HFF-Myc (cell line): ENCODE measurements around the gene GMDS.

ENCODE experiments used
- DNase-seq: peaks from one replicate; pipeline ENCODE4 v3.0.0-alpha.2; 2011; ENCODE audit warnings: low read depth; ENCODE audit errors: extremely low read depth
- H3K4me3 ChIP-seq: replicated peaks from 2 replicates; pipeline ENCODE4 v1.5.1; 2011; ENCODE audit warnings: low read depth, mild to moderate bottlenecking, control low read depth, low read length
- TF ChIP-seq, protein P1 (sequence below): IDR thresholded peaks from 2 replicates; pipeline ENCODE4 v1.5.1; 2012; ENCODE audit warnings: mild to moderate bottlenecking, low read depth, low read length, control low read depth; ENCODE audit errors: missing control alignments

The GMDS gene

DNA sequence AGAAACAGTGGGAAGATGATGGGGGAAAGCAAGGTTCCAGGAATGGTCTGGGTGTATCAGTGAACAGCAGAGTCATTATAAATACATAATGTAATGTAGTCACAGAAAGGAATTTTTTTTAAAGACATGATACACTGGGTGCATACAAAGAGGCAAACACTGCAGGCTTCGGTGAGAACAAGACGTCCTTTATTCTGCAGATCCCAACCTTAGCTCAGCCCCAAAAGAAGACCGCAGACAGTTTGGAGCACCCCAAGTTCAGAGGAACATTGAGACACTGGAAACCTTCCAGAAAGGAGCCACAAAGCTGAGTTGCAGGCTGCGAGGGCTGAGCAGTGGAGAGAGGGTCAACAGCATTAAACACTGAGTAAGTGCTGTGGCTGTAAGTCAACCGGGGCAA, 666.3 kb downstream of the GMDS start:
- no peak for DNase-seq
- TF ChIP-seq, protein P1, sequence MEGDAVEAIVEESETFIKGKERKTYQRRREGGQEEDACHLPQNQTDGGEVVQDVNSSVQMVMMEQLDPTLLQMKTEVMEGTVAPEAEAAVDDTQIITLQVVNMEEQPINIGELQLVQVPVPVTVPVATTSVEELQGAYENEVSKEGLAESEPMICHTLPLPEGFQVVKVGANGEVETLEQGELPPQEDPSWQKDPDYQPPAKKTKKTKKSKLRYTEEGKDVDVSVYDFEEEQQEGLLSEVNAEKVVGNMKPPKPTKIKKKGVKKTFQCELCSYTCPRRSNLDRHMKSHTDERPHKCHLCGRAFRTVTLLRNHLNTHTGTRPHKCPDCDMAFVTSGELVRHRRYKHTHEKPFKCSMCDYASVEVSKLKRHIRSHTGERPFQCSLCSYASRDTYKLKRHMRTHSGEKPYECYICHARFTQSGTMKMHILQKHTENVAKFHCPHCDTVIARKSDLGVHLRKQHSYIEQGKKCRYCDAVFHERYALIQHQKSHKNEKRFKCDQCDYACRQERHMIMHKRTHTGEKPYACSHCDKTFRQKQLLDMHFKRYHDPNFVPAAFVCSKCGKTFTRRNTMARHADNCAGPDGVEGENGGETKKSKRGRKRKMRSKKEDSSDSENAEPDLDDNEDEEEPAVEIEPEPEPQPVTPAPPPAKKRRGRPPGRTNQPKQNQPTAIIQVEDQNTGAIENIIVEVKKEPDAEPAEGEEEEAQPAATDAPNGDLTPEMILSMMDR, result no peak
- no peak overlapping the region for H3K4me3 ChIP-seq

DNA sequence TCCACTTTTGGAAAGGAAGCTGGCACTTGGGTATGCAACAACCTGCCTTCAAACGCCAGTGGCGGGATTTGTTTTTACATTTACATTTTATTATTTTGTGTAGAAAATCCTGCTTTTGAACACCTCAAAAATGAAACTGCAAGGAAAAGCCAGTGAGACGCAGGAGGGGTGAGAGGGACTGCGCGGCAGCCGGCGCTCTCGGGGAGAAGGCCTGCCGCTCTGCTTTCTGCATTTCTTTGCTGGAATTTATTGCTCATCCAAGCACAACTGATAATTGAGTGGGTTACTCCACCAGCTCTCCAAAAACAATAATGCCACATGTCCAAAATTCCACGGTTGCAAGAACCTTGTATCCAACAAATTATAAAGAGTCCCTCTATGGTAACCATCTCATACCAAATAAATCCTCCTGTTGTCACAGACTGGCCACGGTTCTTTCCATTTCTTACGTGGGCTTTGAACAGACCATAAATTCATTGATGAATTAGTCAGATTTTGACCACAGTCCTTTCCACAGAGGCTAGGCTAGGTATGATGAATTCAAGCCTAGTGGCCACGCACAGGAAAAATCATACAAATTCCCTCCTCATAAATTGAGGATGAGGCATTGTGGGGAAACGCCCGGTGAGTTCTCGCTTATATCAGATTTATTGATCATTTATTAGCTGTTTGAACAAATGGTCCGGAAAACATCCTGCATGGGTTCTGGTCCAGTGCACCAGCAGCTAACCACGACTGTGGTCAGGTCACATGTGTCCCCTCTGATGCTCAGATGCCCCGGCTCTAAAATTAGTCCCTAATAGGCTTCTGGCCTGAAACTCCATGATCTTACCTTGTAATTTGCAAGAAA, 667.3 kb downstream of the GMDS start:
- no peak for DNase-seq
- TF ChIP-seq, protein P1, result no peak
- H3K4me3 ChIP-seq, result no peak overlapping the region

DNA sequence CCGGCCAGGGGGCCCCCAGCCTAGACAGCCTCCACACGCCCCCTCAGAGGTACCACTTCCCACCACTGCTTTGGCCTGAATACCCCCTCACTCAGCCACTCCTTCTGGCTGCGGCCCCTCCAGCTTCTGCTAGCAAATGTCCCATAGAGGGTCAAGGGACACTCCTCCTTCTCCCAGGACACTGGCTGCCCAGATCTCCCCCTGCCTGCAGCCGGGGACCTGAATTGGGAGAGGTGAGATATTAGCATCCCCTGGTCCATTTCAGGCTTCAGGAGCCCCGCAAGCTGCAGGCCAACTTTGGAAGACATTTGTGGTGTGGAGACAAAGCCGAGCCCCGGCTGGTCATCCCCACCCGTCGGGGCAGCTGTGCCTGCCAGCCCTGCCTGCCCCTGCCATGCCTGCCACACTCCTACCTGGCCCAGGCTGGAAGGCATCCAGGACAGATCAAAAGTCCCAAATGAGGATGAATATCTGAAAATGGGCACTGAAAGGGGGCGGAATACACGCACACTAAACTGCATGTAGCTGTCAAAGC, 668.2 kb downstream of the GMDS start:
- no peak overlapping the region for H3K4me3 ChIP-seq
- TF ChIP-seq, protein P1, result no peak
- DNase-seq, result no peak

DNA sequence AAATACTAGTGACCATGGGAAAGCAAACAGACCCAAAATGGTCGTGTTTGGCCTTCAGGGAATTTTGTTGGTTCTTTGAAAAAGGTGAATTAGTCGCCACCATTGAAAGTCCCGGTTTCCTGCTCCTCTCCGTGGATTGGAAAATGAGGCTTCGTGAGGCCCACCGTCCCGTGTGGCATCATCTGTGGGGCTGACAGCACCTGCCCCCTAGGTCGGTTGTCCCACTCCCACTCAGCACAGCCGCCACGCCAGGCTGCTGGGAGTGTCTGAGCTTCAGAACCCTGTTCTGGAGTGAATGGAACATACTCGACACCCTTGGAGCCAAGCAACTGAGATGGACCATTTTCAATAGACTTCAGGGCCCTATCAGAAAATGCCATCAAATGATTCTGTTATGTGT, 668.7 kb downstream of the GMDS start:
- no peak overlapping the region for H3K4me3 ChIP-seq
- TF ChIP-seq, protein P1, result no peak
- no peak for DNase-seq

DNA sequence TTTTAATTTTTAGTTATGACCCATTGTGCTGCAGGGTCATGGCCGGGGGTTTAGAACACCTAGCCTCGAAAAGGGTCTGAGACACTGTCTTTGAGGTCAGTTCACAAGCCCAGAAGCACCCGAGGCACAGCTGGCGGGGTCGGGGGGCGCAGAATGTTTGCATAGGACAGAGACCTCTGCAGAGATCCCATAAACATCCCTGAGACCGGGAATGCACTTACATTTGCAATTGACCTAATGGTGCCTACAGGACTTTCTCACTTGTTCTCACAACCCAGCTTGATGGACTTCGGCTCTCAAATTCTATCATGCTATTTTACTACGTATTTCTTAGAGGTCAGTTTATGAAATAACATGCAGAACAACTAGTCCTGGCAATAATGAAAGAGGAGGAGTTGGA, 669.2 kb downstream of the GMDS start:
- no peak for DNase-seq
- no peak overlapping the region for H3K4me3 ChIP-seq
- TF ChIP-seq, protein P1, result no peak

DNA sequence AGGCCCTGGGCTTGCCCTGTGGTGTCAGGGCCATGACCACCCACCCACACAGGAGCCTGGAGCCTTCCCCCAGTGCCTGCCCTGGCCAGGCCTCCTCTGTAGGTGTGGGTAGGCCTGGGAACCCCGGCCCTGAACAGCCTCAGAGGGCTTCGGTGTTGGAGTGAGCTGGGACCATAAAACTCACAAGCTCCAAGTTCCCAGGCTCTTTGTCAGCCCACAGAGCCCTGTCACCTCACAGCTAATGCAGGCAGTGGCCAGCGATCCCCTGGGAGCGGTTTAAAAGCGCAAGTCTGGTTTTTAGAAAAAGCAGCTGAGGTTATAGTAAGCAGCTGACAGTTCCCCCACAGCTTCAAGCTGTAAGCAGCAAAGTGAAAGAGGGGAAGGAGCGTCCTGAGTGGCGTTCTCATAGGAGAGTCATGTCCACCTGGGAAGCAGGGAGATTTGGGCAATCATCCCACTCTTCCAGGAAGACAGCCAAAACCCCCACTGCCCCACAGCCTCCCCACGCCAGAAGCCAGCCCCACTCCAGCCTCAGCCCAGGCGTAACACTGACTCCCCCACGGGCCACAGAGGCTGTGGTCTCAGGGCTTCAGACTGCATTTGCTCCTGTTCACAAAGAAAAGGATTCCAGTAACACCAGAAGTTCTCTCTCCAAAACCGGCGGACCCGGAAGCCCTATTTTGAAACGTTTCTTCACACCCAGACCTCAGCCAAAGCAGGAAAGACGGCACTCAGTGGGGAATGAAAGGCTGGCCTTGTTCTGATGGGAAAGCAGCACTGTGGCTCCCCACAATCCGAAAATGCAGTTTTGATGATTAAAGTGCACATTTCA, 670.0 kb downstream of the GMDS start:
- DNase-seq, result no peak
- no peak overlapping the region for H3K4me3 ChIP-seq
- TF ChIP-seq, protein P1, result no peak
